GM19351 (cell line): Measurements from ENCODE around the gene PLPP3.

ENCODE experiments used
- ATAC-seq: cut with Tn5 transposase; IDR thresholded peaks from one replicate; pipeline ENCODE4 v1.9.1; 2021; ENCODE audit warnings: mild to moderate bottlenecking, moderate library complexity; ENCODE audit not compliant: unreplicated experiment

The PLPP3 gene

GRCh38 chr1:56502700-56503245 is 76.6 kb downstream of the PLPP3 start:
- ATAC-seq, result no peak

- ATAC-seq, result no peak
Measured at GRCh38 chr1:56501888-56502287, 77.5 kb downstream of the PLPP3 start.

GRCh38 chr1:56501426-56501825 is 77.9 kb downstream of the PLPP3 start:
- ATAC-seq, result no peak

GRCh38 chr1:56496821-56497772 is 82.3 kb downstream of the PLPP3 start:
- no peak for ATAC-seq

GRCh38 chr1:56496158-56496557 is 83.2 kb downstream of the PLPP3 start:
- no peak for ATAC-seq

- ATAC-seq, result no peak
Measured at GRCh38 chr1:56495538-56495937, 83.8 kb downstream of the PLPP3 start.

- no peak for ATAC-seq
Measured at GRCh38 chr1:56494306-56494705, 85.1 kb downstream of the PLPP3 start.

GRCh38 chr1:56493826-56494225 is 85.5 kb downstream of the PLPP3 start:
- ATAC-seq, result no peak

GRCh38 chr1:56491441-56491840 is 87.9 kb downstream of the PLPP3 start:
- no peak for ATAC-seq

GRCh38 chr1:56490619-56491018 is 88.7 kb downstream of the PLPP3 start:
- no peak for ATAC-seq

GRCh38 chr1:56489695-56490094 is 89.7 kb downstream of the PLPP3 start:
- no peak for ATAC-seq

GRCh38 chr1:56484695-56485094 is 94.7 kb downstream of the PLPP3 start:
- no peak for ATAC-seq

GRCh38 chr1:56483104-56483503 is 96.3 kb downstream of the PLPP3 start:
- ATAC-seq, result no peak

GRCh38 chr1:56482486-56482885 is 96.9 kb downstream of the PLPP3 start:
- no peak for ATAC-seq

- no peak for ATAC-seq
Measured at GRCh38 chr1:56481140-56481694, 98.1 kb downstream of the PLPP3 start.

- no peak for ATAC-seq
Measured at GRCh38 chr1:56478734-56479133, 100.6 kb downstream of the PLPP3 start.

- no peak for ATAC-seq
Measured at GRCh38 chr1:56477164-56478111, 101.9 kb downstream of the PLPP3 start.

GRCh38 chr1:56473582-56474270 is 105.6 kb downstream of the PLPP3 start:
- ATAC-seq, result no peak

- ATAC-seq, result peak; percentile 94
Measured at GRCh38 chr1:56472860-56473259, 106.5 kb downstream of the PLPP3 start.

- ATAC-seq, result no peak
Measured at GRCh38 chr1:56469640-56470371, 109.6 kb downstream of the PLPP3 start.
